Keratinocyte (primary cell): Measurements from ENCODE around the gene SSBP2.

Experiments
- EZH2 ChIP-seq: IDR thresholded peaks from one replicate; pipeline ENCODE4 v1.6.1; 2012; ENCODE audit warnings: inconsistent platforms, mild to moderate bottlenecking, low read length, moderate library complexity
- TF ChIP-seq, protein P1 (sequence below), 3 experiments: IDR thresholded peaks in 1 of 3; conservative IDR thresholded peaks in 1 of 3; optimal IDR thresholded peaks in 1 of 3; 2 replicates in 2 of 3; 3 replicates in 1 of 3; pipeline versions ENCODE3 to v1.5.1; 2011; ENCODE audit warnings: low read length in 3 of 3, mild to moderate bottlenecking in 3 of 3, moderate library complexity in 2 of 3, control low read depth in 1 of 3, inconsistent platforms in 1 of 3; ENCODE audit not compliant: insufficient read depth in 2 of 3; ENCODE audit errors: extremely low read depth in 1 of 3

- TF ChIP-seq, protein P1, sequence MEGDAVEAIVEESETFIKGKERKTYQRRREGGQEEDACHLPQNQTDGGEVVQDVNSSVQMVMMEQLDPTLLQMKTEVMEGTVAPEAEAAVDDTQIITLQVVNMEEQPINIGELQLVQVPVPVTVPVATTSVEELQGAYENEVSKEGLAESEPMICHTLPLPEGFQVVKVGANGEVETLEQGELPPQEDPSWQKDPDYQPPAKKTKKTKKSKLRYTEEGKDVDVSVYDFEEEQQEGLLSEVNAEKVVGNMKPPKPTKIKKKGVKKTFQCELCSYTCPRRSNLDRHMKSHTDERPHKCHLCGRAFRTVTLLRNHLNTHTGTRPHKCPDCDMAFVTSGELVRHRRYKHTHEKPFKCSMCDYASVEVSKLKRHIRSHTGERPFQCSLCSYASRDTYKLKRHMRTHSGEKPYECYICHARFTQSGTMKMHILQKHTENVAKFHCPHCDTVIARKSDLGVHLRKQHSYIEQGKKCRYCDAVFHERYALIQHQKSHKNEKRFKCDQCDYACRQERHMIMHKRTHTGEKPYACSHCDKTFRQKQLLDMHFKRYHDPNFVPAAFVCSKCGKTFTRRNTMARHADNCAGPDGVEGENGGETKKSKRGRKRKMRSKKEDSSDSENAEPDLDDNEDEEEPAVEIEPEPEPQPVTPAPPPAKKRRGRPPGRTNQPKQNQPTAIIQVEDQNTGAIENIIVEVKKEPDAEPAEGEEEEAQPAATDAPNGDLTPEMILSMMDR (optimal IDR thresholded peaks at IDR 0.05 in 1 of 3, IDR thresholded peaks at IDR 0.05 in 1 of 3, conservative IDR thresholded peaks at IDR 0.05 in 1 of 3; ENCODE audit: extremely low read depth in 1 of 3, insufficient read depth in 2 of 3, low read length in 3 of 3) = no peak
- no peak for TF ChIP-seq EZH2
Measured at GRCh38 chr5:81545911-81546310, 205.0 kb downstream of the SSBP2 start.
